ENCODE data around the gene NTF3.

The NTF3 gene

DNA sequence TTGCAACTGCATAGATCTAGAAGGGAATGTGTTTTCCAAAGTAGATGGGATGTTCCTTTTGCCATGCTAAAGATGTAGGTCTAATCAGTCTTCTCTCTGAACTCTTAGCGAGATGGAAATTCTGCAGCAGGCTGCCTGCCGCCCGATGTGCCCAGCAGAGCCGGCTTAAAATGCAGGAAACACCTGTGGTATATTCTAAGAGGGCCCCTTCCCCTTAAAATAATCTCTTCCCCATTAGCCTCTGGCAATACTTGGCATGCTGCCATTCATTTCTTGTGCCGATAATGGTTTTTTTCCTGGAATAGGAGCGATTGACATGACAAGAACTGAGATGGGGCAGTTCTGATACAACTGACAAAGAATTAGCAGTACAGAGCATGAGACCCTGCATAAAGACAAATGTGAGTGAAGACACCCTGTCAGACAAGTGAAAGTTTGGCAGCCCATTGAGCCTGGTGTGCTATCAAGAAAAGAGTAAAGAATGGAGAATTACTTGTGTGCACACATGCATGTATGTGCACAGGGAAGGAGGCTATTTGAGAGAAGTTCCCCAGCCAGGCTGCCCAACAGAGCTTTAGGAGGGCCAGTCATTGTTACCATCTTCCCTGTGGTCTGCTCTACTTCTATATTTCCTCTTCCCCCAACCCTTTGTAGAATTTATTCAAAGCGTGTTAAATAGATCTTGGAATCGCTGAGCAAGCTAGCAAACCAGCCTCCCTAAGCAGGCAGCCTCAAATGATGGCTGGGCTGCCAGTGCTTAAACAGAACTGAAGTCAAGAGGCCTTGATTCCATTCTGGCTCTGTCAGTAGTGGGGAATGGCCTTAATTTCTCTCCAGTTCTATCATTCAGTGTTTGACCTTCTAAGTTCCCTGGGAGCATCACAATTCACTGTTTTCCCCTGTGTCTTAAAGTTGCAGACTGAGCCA lies 29.6 kb upstream of the NTF3 start:
- H3K4me1 ChIP-seq (ENCODE audit: insufficient read depth, low read length, poor library complexity, severe bottlenecking): no peaks in the 10 kb centered on the region
- no peaks in the 10 kb centered on the region for H3K9me3 ChIP-seq (ENCODE audit: insufficient read depth, low read depth, low read length)
- H3K9ac ChIP-seq (ENCODE audit: low read depth, low read length, poor library complexity, severe bottlenecking): no peak overlapping the region
- H3F3A ChIP-seq (ENCODE audit: low read depth): no peaks in the 10 kb centered on the region
- H3K36me3 ChIP-seq (ENCODE audit: insufficient read depth, low read length): no peaks in the 10 kb centered on the region
- H3K27me3 ChIP-seq (ENCODE audit: insufficient read depth, low read length, poor library complexity, severe bottlenecking): no peaks in the 10 kb centered on the region
- H3K4me3 ChIP-seq (ENCODE audit: low read length, poor library complexity, severe bottlenecking): no peak overlapping the region
- H4K20me1 ChIP-seq (ENCODE audit: insufficient read depth, low read length, poor library complexity, severe bottlenecking): no peaks in the 10 kb centered on the region
- no peaks in the 10 kb centered on the region for H3K9me2 ChIP-seq (replicated peaks; ENCODE audit: low read depth, low read length)
- H3K4me2 ChIP-seq (ENCODE audit: low read depth, low read length, poor library complexity, severe bottlenecking): peak overlapping the region; percentile 17
- H2AFZ ChIP-seq (ENCODE audit: low read length): no peak overlapping the region
- TF ChIP-seq EZH2phosphoT487 (IDR thresholded peaks at IDR 0.05; ENCODE audit: borderline replicate concordance): no peak
- TF ChIP-seq, protein P1, sequence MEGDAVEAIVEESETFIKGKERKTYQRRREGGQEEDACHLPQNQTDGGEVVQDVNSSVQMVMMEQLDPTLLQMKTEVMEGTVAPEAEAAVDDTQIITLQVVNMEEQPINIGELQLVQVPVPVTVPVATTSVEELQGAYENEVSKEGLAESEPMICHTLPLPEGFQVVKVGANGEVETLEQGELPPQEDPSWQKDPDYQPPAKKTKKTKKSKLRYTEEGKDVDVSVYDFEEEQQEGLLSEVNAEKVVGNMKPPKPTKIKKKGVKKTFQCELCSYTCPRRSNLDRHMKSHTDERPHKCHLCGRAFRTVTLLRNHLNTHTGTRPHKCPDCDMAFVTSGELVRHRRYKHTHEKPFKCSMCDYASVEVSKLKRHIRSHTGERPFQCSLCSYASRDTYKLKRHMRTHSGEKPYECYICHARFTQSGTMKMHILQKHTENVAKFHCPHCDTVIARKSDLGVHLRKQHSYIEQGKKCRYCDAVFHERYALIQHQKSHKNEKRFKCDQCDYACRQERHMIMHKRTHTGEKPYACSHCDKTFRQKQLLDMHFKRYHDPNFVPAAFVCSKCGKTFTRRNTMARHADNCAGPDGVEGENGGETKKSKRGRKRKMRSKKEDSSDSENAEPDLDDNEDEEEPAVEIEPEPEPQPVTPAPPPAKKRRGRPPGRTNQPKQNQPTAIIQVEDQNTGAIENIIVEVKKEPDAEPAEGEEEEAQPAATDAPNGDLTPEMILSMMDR (conservative IDR thresholded peaks at IDR 0.05; ENCODE audit: low read length): no peak
- H3K79me2 ChIP-seq (ENCODE audit: insufficient read depth, low read length): no peaks in the 10 kb centered on the region

- no peaks in the 10 kb centered on the region for H3K36me3 ChIP-seq (ENCODE audit: insufficient read depth, low read length)
- H3K4me3 ChIP-seq (ENCODE audit: low read length, poor library complexity, severe bottlenecking): no peak overlapping the region
- no peaks in the 10 kb centered on the region for H3K27me3 ChIP-seq (ENCODE audit: insufficient read depth, low read length, poor library complexity, severe bottlenecking)
- H3K4me2 ChIP-seq (ENCODE audit: low read depth, low read length, poor library complexity, severe bottlenecking): no peak overlapping the region
- H3K79me2 ChIP-seq (ENCODE audit: insufficient read depth, low read length): no peaks in the 10 kb centered on the region
- H3F3A ChIP-seq (ENCODE audit: low read depth): no peaks in the 10 kb centered on the region
- H3K9me2 ChIP-seq (replicated peaks; ENCODE audit: low read depth, low read length): no peaks in the 10 kb centered on the region
- H3K9me3 ChIP-seq (ENCODE audit: insufficient read depth, low read depth, low read length): no peaks in the 10 kb centered on the region
- no peak overlapping the region for H3K9ac ChIP-seq (ENCODE audit: low read depth, low read length, poor library complexity, severe bottlenecking)
- H4K20me1 ChIP-seq (ENCODE audit: insufficient read depth, low read length, poor library complexity, severe bottlenecking): no peaks in the 10 kb centered on the region
- TF ChIP-seq, protein P1 (conservative IDR thresholded peaks at IDR 0.05; ENCODE audit: low read length): no peak
- no peak for TF ChIP-seq EZH2phosphoT487 (IDR thresholded peaks at IDR 0.05; ENCODE audit: borderline replicate concordance)
- no peak overlapping the region for H2AFZ ChIP-seq (ENCODE audit: low read length)
- no peaks in the 10 kb centered on the region for H3K4me1 ChIP-seq (ENCODE audit: insufficient read depth, low read length, poor library complexity, severe bottlenecking)
Measured at GRCh38 chr12:5403411-5403810, 28.5 kb upstream of the NTF3 start.

GRCh38 chr12:5407034-5407856 lies 24.7 kb upstream of the NTF3 start:
- H3K27me3 ChIP-seq (ENCODE audit: insufficient read depth, low read length, poor library complexity, severe bottlenecking): no peaks in the 10 kb centered on the region
- no peak overlapping the region for H2AFZ ChIP-seq (ENCODE audit: low read length)
- TF ChIP-seq, protein P1 (conservative IDR thresholded peaks at IDR 0.05; ENCODE audit: low read length): no peak
- no peak for TF ChIP-seq EZH2phosphoT487 (IDR thresholded peaks at IDR 0.05; ENCODE audit: borderline replicate concordance)
- no peak overlapping the region for H3K4me3 ChIP-seq (ENCODE audit: low read length, poor library complexity, severe bottlenecking)
- H3F3A ChIP-seq (ENCODE audit: low read depth): no peaks in the 10 kb centered on the region
- no peaks in the 10 kb centered on the region for H3K9me3 ChIP-seq (ENCODE audit: insufficient read depth, low read depth, low read length)
- H3K9me2 ChIP-seq (replicated peaks; ENCODE audit: low read depth, low read length): no peaks in the 10 kb centered on the region
- no peaks in the 10 kb centered on the region for H3K4me1 ChIP-seq (ENCODE audit: insufficient read depth, low read length, poor library complexity, severe bottlenecking)
- no peaks in the 10 kb centered on the region for H3K36me3 ChIP-seq (ENCODE audit: insufficient read depth, low read length)
- H3K79me2 ChIP-seq (ENCODE audit: insufficient read depth, low read length): no peaks in the 10 kb centered on the region
- H3K9ac ChIP-seq (ENCODE audit: low read depth, low read length, poor library complexity, severe bottlenecking): no peak overlapping the region
- no peaks in the 10 kb centered on the region for H4K20me1 ChIP-seq (ENCODE audit: insufficient read depth, low read length, poor library complexity, severe bottlenecking)
- H3K4me2 ChIP-seq (ENCODE audit: low read depth, low read length, poor library complexity, severe bottlenecking): no peak overlapping the region

All from Loucy (cell line).